Upper lobe of right lung (tissue), 1 donor: ENCODE data around the gene FAM131A. TPM values are rescaled to one million over a fixed set of nuclear protein-coding genes. Genes with fewer than 3 reads are reported as not detected.

Experiments
- ATAC-seq: fragments of 200-7000 bp; cut with Tn5 transposase; one replicate; pipeline ENCODE4 v1.9.1; 2020; ENCODE audit warnings: mild to moderate bottlenecking, moderate library complexity
- DNase-seq: peaks from one replicate; pipeline ENCODE4 v3.0.0-alpha.2; 2020
- H3K27ac ChIP-seq: fragments of 200-600 bp; one replicate; pipeline ENCODE4 v1.8.0; 2022
- H3K27me3 ChIP-seq: fragments of 200-600 bp; one replicate; pipeline ENCODE4 v1.8.0; 2022; ENCODE audit warnings: mild to moderate bottlenecking
- H3K36me3 ChIP-seq: fragments of 200-600 bp; one replicate; pipeline ENCODE4 v1.8.0; 2022
- H3K4me1 ChIP-seq: fragments of 200-600 bp; one replicate; pipeline ENCODE4 v1.8.0; 2022
- H3K4me3 ChIP-seq: fragments of 200-600 bp; one replicate; pipeline ENCODE4 v1.8.0; 2022; ENCODE audit warnings: mild to moderate bottlenecking
- H3K9me3 ChIP-seq: fragments of 200-600 bp; one replicate; pipeline ENCODE4 v1.8.0; 2022
- CTCF ChIP-seq: fragments of 200-600 bp; IDR thresholded peaks from one replicate; pipeline ENCODE4 v1.8.0; 2022; ENCODE audit warnings: antibody characterized with exemption
- intact Hi-C: fragments of 100-400 bp; cut with DNase I; formaldehyde crosslinking; loops from one replicate; pipeline ENCODE4 v1.11.0; 2022
- total RNA-seq: library from RNA; stranded (reverse); fragmentation: NEBNext Ultra II Directional; extraction: Animal tissue kit (Norgen Biotek cat#: 25700); gene quantifications from one replicate; pipeline ENCODE4 v1.2.1, GENCODE V29; 2021
- donor health status: DM: no; HTN: yes; CAD: no; lungs with severe emphysema.

FAM131A gene
- total RNA-seq, 1 donor from 2014 or later: 19.0 TPM

DNA sequence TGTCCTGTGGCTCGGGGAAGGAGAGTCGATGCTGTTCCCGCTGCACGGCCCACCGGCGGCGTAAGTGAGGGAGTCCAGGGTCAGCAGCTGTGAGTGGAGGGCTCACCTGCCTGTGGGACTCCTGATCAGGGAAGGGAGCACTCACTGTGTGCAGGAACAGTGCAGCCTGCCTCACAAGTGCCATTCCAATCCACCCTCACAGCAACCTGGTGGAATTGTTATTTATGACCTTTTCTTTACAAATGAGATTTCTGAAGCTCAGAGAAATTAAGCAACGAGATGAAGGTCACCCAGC lies 51.5 kb downstream of the FAM131A start:
- Histone ChIP-seq H3K9me3 (no peaks in the 10 kb centered on the region), H3K27me3 (no peaks in the 10 kb centered on the region), H3K4me1 (no peaks in the 10 kb centered on the region), H3K27ac (no peak overlapping the region), H3K4me3 (no peak overlapping the region), H3K36me3 (no peaks in the 10 kb centered on the region)
- no peak for DNase-seq
- TF ChIP-seq CTCF: no peak
- ATAC-seq: no peak
- intact Hi-C loops: no loop called here

- Histone ChIP-seq H3K36me3 (no peaks in the 10 kb centered on the region), H3K27me3 (no peaks in the 10 kb centered on the region), H3K27ac (no peak overlapping the region), H3K9me3 (no peaks in the 10 kb centered on the region), H3K4me3 (no peak overlapping the region), H3K4me1 (no peaks in the 10 kb centered on the region)
- no peak for DNase-seq
- intact Hi-C loops: no loop called here
- TF ChIP-seq CTCF: no peak
- no peak for ATAC-seq
Measured at GRCh38 chr3:184389384-184389783, 52.0 kb downstream of the FAM131A start.

GRCh38 chr3:184389935-184390528 lies 52.6 kb downstream of the FAM131A start:
- H3K9me3 ChIP-seq: no peaks in the 10 kb centered on the region
- H3K36me3 ChIP-seq: no peaks in the 10 kb centered on the region
- intact Hi-C loops: no loop called here
- no peaks in the 10 kb centered on the region for H3K4me1 ChIP-seq
- no peak overlapping the region for H3K27ac ChIP-seq
- ATAC-seq (no peak), DNase-seq (no peak)
- no peak for TF ChIP-seq CTCF
- no peak overlapping the region for H3K4me3 ChIP-seq
- H3K27me3 ChIP-seq: no peaks in the 10 kb centered on the region

DNA sequence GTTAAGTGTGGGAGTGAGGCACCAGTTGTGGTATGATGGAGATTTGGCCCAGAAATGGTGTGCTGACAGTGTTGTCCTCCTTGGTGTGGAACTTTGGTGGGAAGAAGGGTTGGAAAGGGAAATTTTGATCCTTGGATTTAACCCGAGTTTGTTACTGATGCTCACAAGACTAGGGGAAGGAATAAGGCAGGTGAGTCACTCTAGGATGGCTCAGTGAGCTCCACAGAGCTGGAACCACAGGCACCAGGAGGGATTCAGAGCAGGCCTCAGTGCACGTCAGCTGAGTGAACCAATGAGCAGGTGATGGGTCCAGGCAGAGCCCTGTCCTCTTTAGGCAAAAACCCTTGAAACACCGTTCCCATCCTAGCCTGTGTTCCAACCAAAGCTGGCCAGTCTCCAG lies 53.9 kb downstream of the FAM131A start:
- no peak for TF ChIP-seq CTCF
- no peak for ATAC-seq
- no peak overlapping the region for H3K4me3 ChIP-seq
- intact Hi-C loops: no loop called here
- H3K4me1 ChIP-seq: no peaks in the 10 kb centered on the region
- H3K27me3 ChIP-seq: no peaks in the 10 kb centered on the region
- H3K36me3 ChIP-seq: no peaks in the 10 kb centered on the region
- DNase-seq: no peak
- H3K27ac ChIP-seq: no peak overlapping the region
- H3K9me3 ChIP-seq: no peaks in the 10 kb centered on the region

- H3K4me3 ChIP-seq: no peak overlapping the region
- ATAC-seq (no peak), DNase-seq (no peak)
- no peaks in the 10 kb centered on the region for H3K36me3 ChIP-seq
- intact Hi-C loops: no loop called here
- H3K4me1 ChIP-seq: no peaks in the 10 kb centered on the region
- no peaks in the 10 kb centered on the region for H3K27me3 ChIP-seq
- H3K9me3 ChIP-seq: no peaks in the 10 kb centered on the region
- no peak overlapping the region for H3K27ac ChIP-seq
- TF ChIP-seq CTCF: no peak
Measured at GRCh38 chr3:184395320-184395660, 57.9 kb downstream of the FAM131A start.

Other genes with a start within 250 kb of the FAM131A start
- gene HTR3E, start 240.5 kb upstream of the FAM131A start, total RNA-seq: not detected
- gene EIF2B5, start 202.2 kb upstream of the FAM131A start, total RNA-seq: 37.6 TPM
- 54.1 TPM for gene DVL3, start 182.2 kb upstream of the FAM131A start, total RNA-seq
- 245 TPM for gene AP2M1, start 162.7 kb upstream of the FAM131A start, total RNA-seq
- gene ABCF3, start 151.4 kb upstream of the FAM131A start, total RNA-seq: 60.9 TPM
- gene VWA5B2, start 108.0 kb upstream of the FAM131A start, total RNA-seq: not detected
- gene ALG3, start 88.6 kb upstream of the FAM131A start, total RNA-seq: 33.8 TPM
- 2.7 TPM for gene EEF1AKMT4, start 87.9 kb upstream of the FAM131A start, total RNA-seq
- not detected for gene CAMK2N2, start 76.0 kb upstream of the FAM131A start, total RNA-seq
- gene ECE2, start 61.6 kb upstream of the FAM131A start, total RNA-seq: not detected
- 152 TPM for gene PSMD2, start 38.4 kb upstream of the FAM131A start, total RNA-seq
- gene EIF4G1, start 23.0 kb upstream of the FAM131A start, total RNA-seq: 295 TPM
- gene CLCN2, start 24.0 kb downstream of the FAM131A start, total RNA-seq: 3.8 TPM
- 63.2 TPM for gene POLR2H, start 24.1 kb downstream of the FAM131A start, total RNA-seq
- 0.20 TPM for gene THPO, start 40.6 kb downstream of the FAM131A start, total RNA-seq
- 5.3 TPM for gene CHRD, start 42.5 kb downstream of the FAM131A start, total RNA-seq
- 7.8 TPM for gene EPHB3, start 224.2 kb downstream of the FAM131A start, total RNA-seq